B cell (primary cell): ENCODE measurements around the gene C1QTNF6. TPM values are rescaled to one million over a fixed set of nuclear protein-coding genes. Genes with fewer than 3 reads are reported as not detected.

Experiments used
- ATAC-seq: fragments of 200-7000 bp; cut with Tn5 transposase; one replicate; pipeline ENCODE4 v1.10.0; 2021; ENCODE audit warnings: low read depth, mild to moderate bottlenecking, moderate number of reproducible peaks, moderate library complexity
- CTCF ChIA-PET: fragments of 350-600 bp; sonication (Branson Sonifier 250); formaldehyde crosslinking; loops from one replicate; lab custom pipeline; 2021; ENCODE audit warnings: antibody characterized with exemption, inconsistent platforms; lab: Charles Lee
- POLR2A ChIA-PET: fragments of 350-600 bp; sonication (Branson Sonifier 250); formaldehyde crosslinking; loops from one replicate; lab custom pipeline; 2021; ENCODE audit warnings: antibody characterized with exemption; lab: Charles Lee
- DNase-seq: peaks from one replicate; pipeline ENCODE4 v3.0.0; 2013
- H2AFZ ChIP-seq: 2 replicates; pipeline ENCODE4 v1.6.1; 2012; ENCODE audit warnings: mild to moderate bottlenecking, low read depth, low read length; ENCODE audit not compliant: insufficient read depth, poor library complexity, severe bottlenecking
- H3K27ac ChIP-seq, 2 donors: 1 replicate in 1 of 2; 2 replicates in 1 of 2; pipeline ENCODE4 v1.5.1; 2012 to 2013; ENCODE audit warnings: low read length in 2 of 2, mild to moderate bottlenecking in 2 of 2, moderate library complexity in 1 of 2
- H3K27me3 ChIP-seq, 4 experiments: fragments of 200-600 bp in 1 of 4; sonication (generic) in 1 of 4; replicated peaks in 1 of 4; 1 replicate in 2 of 4; 2 replicates in 2 of 4; pipeline versions ENCODE4 v1.6.1 to v1.7.0; 2013 to 2016; ENCODE audit warnings: low read length in 3 of 4, mild to moderate bottlenecking in 2 of 4, mixed read lengths in 1 of 4, moderate library complexity in 1 of 4; ENCODE audit not compliant: insufficient read depth in 4 of 4, control insufficient read depth in 3 of 4; ENCODE audit errors: control extremely low read depth in 1 of 4
- H3K36me3 ChIP-seq, 2 experiments: replicated peaks in 1 of 2; 1 replicate in 1 of 2; 2 replicates in 1 of 2; pipeline versions ENCODE4 v1.6.1 to v1.7.1; 2013; ENCODE audit warnings: low read length in 1 of 2; ENCODE audit not compliant: insufficient read depth in 2 of 2, control insufficient read depth in 1 of 2; ENCODE audit errors: control extremely low read depth in 1 of 2, extremely low read depth in 1 of 2
- H3K4me1 ChIP-seq, 2 donors: fragments of 200-600 bp in 1 of 2; sonication (generic) in 1 of 2; 1 replicate in 1 of 2; 2 replicates in 1 of 2; pipeline versions ENCODE4 v1.5.1 to v1.6.1; 2013 to 2017; ENCODE audit warnings: low read length in 2 of 2; ENCODE audit not compliant: control insufficient read depth in 2 of 2, insufficient read depth in 2 of 2
- H3K4me2 ChIP-seq: replicated peaks from 2 replicates; pipeline ENCODE3; 2012; ENCODE audit warnings: mild to moderate bottlenecking, low read depth, low read length; ENCODE audit not compliant: poor library complexity, severe bottlenecking
- H3K4me3 ChIP-seq, 5 experiments: fragments of 200-600 bp in 1 of 5; sonication (generic) in 1 of 5; 1 replicate in 3 of 5; 2 replicates in 2 of 5; pipeline versions ENCODE4 v1.5.1 to v1.7.0; 2011 to 2016; ENCODE audit warnings: low read length in 4 of 5, mild to moderate bottlenecking in 4 of 5, low read depth in 2 of 5, control low read depth in 1 of 5, moderate library complexity in 1 of 5; ENCODE audit not compliant: insufficient read depth in 1 of 5; ENCODE audit errors: control extremely low read depth in 1 of 5, extremely low read depth in 1 of 5
- H3K79me2 ChIP-seq: fragments of 200-600 bp; sonication (generic); one replicate; pipeline ENCODE4 v1.6.0; 2016; ENCODE audit warnings: low read length; ENCODE audit not compliant: control insufficient read depth, insufficient read depth
- H3K9ac ChIP-seq: fragments of 200-600 bp; sonication (generic); 2 replicates; pipeline ENCODE4 v1.6.1; 2017; ENCODE audit warnings: mild to moderate bottlenecking, low read length, moderate library complexity
- H3K9me3 ChIP-seq, 3 donors: one replicate each; pipeline versions ENCODE4 v1.6.1 to v1.7.1; 2013; ENCODE audit warnings: low read length in 2 of 3; ENCODE audit not compliant: control insufficient read depth in 2 of 3, insufficient read depth in 1 of 3; ENCODE audit errors: control extremely low read depth in 1 of 3
- H4K20me1 ChIP-seq: 2 replicates; pipeline ENCODE4 v1.6.0; 2012; ENCODE audit warnings: mild to moderate bottlenecking, low read length; ENCODE audit not compliant: insufficient read depth, control insufficient read depth, poor library complexity, severe bottlenecking
- H3K27ac Mint-ChIP-seq: one replicate; pipeline ENCODE4 v1.8.0; 2021; ENCODE audit warnings: mixed read lengths
- H3K27me3 Mint-ChIP-seq: one replicate; pipeline ENCODE4 v1.8.0; 2021; ENCODE audit warnings: mixed read lengths
- H3K4me1 Mint-ChIP-seq: one replicate; pipeline ENCODE4 v1.8.0; 2021; ENCODE audit warnings: mixed read lengths
- H3K4me3 Mint-ChIP-seq: one replicate; pipeline ENCODE4 v1.8.0; 2021; ENCODE audit warnings: mixed read lengths
- H3K9me3 Mint-ChIP-seq: one replicate; pipeline ENCODE4 v1.8.0; 2022; ENCODE audit warnings: mixed read lengths; ENCODE audit not compliant: insufficient read depth
- EZH2 ChIP-seq: IDR thresholded peaks from 2 replicates; pipeline ENCODE4 v1.6.1; 2012; ENCODE audit warnings: borderline replicate concordance, low read depth, mild to moderate bottlenecking, moderate library complexity, low read length; ENCODE audit not compliant: insufficient read depth, poor library complexity, severe bottlenecking
- WGBS: methylation state at CpG from one replicate; pipeline ENCODE4 v1.1.5; 2013; ENCODE audit warnings: missing lambda C conversion rate; ENCODE audit not compliant: insufficient coverage; 5-methylcytosine and 5-hydroxymethylcytosine counted together
- intact Hi-C: fragments of 100-400 bp; cut with micrococcal nuclease; formaldehyde crosslinking; loops from one replicate; pipeline ENCODE4 v1.10.0; 2022
- polyA plus RNA-seq: library from polyadenylated mRNA; depleted of rRNA; stranded (reverse); fragments of >200 nt; gene quantifications from 2 replicates; pipeline ENCODE4 v1.2.3, GENCODE V29; 2012
- total RNA-seq, 2 donors: library from RNA; stranded (reverse); fragments of 120-200 nt in 1 of 2; gene quantifications; 1 replicate in 1 of 2; 2 replicates in 1 of 2; pipeline versions ENCODE4 v1.2.3 to v1.2.4, GENCODE V29; 2013 to 2022
- TF ChIP-seq, protein P1 (sequence below): fragments of 200-600 bp; IDR thresholded peaks from one replicate; pipeline ENCODE4 v1.8.0; 2022; ENCODE audit warnings: antibody characterized with exemption, mild to moderate bottlenecking

C1QTNF6 gene
- total and polyA plus RNA-seq, 2 donors (not counting 1 experiment from before 2014, with no cell fraction given), result 18.5 to 33.9 TPM

DNA sequence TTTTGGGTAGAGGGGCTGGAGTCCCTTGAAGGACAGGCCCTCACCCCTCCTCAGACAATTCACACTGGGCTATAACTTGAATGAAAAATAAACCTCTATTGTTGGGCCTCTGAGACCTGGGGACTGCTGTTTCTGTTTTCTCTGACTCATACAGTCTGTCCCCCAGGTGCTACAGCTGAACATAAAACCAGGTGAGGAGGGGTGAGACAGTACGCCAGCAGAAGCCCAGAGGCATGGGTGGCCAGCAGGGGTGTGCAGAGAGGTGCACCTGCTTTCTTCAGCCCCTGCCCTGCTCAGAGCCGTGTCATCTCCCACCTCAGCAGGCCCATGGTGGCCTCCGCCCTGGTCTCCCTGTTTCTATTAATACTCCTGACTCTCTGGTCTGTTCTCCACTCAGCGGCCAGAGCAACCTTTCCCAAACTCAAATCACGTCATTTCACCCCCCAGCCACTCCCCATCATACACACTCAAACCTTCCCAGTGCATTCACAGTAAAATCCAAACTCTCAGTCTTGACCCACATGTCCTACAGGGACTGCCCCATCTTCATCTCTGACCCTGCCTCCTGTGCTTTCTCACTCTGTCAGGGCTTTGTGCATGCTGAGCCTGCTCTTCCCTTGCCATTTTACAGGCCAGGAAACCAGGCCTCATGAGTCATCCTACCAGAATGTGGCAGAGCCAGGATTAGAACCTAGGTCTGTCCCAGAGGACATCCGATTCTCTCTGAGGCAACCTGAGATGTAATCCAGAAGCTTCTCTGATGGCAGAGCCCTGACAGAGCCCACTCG is 32.9 kb downstream of the C1QTNF6 start:
- Histone ChIP-seq H3K4me3 (no peak overlapping the region), H3K27me3 (no peaks in the 10 kb centered on the region), H3K36me3 (no peaks in the 10 kb centered on the region), H3K27ac (no peak overlapping the region), H4K20me1 (no peaks in the 10 kb centered on the region), H3K4me2 (no peak overlapping the region), H3K9ac (no peak overlapping the region), H3K79me2 (no peaks in the 10 kb centered on the region), H2AFZ (no peak overlapping the region), H3K9me3 (peaks cover 0 to 2% (median 0%) of the 10 kb centered on the region in 3 donors), H3K4me1 (peaks cover 0 to 1% of the 10 kb centered on the region in 2 donors)
- WGBS, result 66% methylated on average over 7 of the region's 7 CpGs
- intact Hi-C loops, result no loop called here
- peaks cover 3% of the 10 kb centered on the region for H3K9me3 Mint-ChIP-seq
- peaks cover 8% of the 10 kb centered on the region for H3K27me3 Mint-ChIP-seq
- DNase-seq, result no peak
- ChIA-PET CTCF (interaction anchor here (1.9 kb wide), 1 partner anchor 10 kb away, joined by 8 read pairs; no protein-coding TSS in a partner anchor), POLR2A (interaction anchor here (0.6 kb wide), 1 partner anchor 566 kb away, joined by 3 read pairs; no protein-coding TSS in a partner anchor)
- TF ChIP-seq EZH2, result no peak
- TF ChIP-seq, protein P1, sequence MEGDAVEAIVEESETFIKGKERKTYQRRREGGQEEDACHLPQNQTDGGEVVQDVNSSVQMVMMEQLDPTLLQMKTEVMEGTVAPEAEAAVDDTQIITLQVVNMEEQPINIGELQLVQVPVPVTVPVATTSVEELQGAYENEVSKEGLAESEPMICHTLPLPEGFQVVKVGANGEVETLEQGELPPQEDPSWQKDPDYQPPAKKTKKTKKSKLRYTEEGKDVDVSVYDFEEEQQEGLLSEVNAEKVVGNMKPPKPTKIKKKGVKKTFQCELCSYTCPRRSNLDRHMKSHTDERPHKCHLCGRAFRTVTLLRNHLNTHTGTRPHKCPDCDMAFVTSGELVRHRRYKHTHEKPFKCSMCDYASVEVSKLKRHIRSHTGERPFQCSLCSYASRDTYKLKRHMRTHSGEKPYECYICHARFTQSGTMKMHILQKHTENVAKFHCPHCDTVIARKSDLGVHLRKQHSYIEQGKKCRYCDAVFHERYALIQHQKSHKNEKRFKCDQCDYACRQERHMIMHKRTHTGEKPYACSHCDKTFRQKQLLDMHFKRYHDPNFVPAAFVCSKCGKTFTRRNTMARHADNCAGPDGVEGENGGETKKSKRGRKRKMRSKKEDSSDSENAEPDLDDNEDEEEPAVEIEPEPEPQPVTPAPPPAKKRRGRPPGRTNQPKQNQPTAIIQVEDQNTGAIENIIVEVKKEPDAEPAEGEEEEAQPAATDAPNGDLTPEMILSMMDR, result no peak
- ATAC-seq, result no peak
- H3K4me3 Mint-ChIP-seq, result no peak overlapping the region
- no peak overlapping the region for H3K27ac Mint-ChIP-seq
- H3K4me1 Mint-ChIP-seq, result peaks cover 4% of the 10 kb centered on the region

DNA sequence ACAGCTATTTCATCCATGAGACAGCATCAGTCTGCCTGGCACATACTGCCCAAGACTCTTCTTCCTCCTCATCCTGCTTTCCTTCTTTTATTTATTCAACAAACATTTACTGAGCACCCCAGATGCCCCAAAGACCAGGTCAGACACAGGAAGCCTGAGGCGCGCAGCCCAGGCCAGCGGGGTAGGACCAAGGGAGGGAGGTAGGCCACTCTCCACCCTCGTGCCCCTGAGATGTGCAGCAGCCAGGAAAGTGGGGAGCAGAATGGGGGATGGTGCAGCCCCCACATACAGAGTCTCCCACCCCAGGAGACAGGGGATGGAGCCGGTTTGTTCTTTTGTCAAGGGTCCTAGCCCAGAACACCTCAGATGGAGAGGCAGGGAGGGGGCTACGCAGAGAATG is 34.1 kb downstream of the C1QTNF6 start:
- CTCF ChIA-PET, result interaction anchor here (2.6 kb wide), 1 partner anchor 9 kb away, joined by 7 read pairs; no protein-coding TSS in a partner anchor

More for the DNA sequence above, 34.1 kb downstream of the C1QTNF6 start:
- Histone ChIP-seq H3K27me3 (no peaks in the 10 kb centered on the region), H3K36me3 (no peaks in the 10 kb centered on the region), H3K4me2 (no peak overlapping the region), H3K9me3 (peaks cover 0 to 2% (median 0%) of the 10 kb centered on the region in 3 donors), H3K27ac (no peak overlapping the region), H3K79me2 (no peaks in the 10 kb centered on the region), H3K4me1 (peaks cover 0 to 12% of the 10 kb centered on the region in 2 donors), H4K20me1 (no peaks in the 10 kb centered on the region), H2AFZ (no peak overlapping the region), H3K4me3 (no peak overlapping the region), H3K9ac (no peak overlapping the region)
- peaks cover 3% of the 10 kb centered on the region for H3K9me3 Mint-ChIP-seq
- peaks cover 12% of the 10 kb centered on the region for H3K4me1 Mint-ChIP-seq
- no peak for TF ChIP-seq EZH2
- TF ChIP-seq, protein P1, result no peak
- intact Hi-C loops, result no loop called here
- no peak overlapping the region for H3K4me3 Mint-ChIP-seq
- peaks cover 8% of the 10 kb centered on the region for H3K27me3 Mint-ChIP-seq
- no peak overlapping the region for H3K27ac Mint-ChIP-seq
- POLR2A ChIA-PET, result no interaction called here
- DNase-seq, result no peak
- no peak for ATAC-seq
- whole genome bisulfite sequencing, result 100% methylated on average over 1 of the region's 6 CpGs
